Parathyroid adenoma (tissue), 2 donors: Measurements from ENCODE around the gene IL1RAPL1.

Source experiments
- H2AFZ ChIP-seq: fragments of 300-600 bp; sonication (generic); one replicate; pipeline ENCODE4 v1.7.0; 2017; ENCODE audit warnings: antibody characterized with exemption, mild to moderate bottlenecking
- H3K27ac ChIP-seq: fragments of 300-600 bp; sonication (generic); one replicate; pipeline ENCODE4 v1.7.0; 2017
- H3K27me3 ChIP-seq: fragments of 300-600 bp; sonication (generic); one replicate; pipeline ENCODE4 v1.7.0; 2017; ENCODE audit warnings: low read length; ENCODE audit not compliant: control insufficient read depth, insufficient read depth
- H3K36me3 ChIP-seq: fragments of 300-600 bp; sonication (generic); one replicate; pipeline ENCODE4 v1.7.0; 2017; ENCODE audit warnings: low read length; ENCODE audit not compliant: control insufficient read depth, insufficient read depth
- H3K4me1 ChIP-seq: fragments of 300-600 bp; sonication (generic); one replicate; pipeline ENCODE4 v1.7.0; 2017; ENCODE audit warnings: control low read depth
- H3K4me2 ChIP-seq: fragments of 300-600 bp; sonication (generic); one replicate; pipeline ENCODE4 v1.7.0; 2017; ENCODE audit warnings: low read length
- H3K4me3 ChIP-seq: fragments of 300-600 bp; sonication (generic); one replicate; pipeline ENCODE4 v1.7.0; 2017; ENCODE audit warnings: low read depth, low read length
- H3K79me2 ChIP-seq: fragments of 300-600 bp; sonication (generic); one replicate; pipeline ENCODE4 v1.7.0; 2017; ENCODE audit warnings: control low read depth
- H3K9ac ChIP-seq: fragments of 300-600 bp; sonication (generic); one replicate; pipeline ENCODE4 v1.7.0; 2017; ENCODE audit warnings: mild to moderate bottlenecking
- H3K9me3 ChIP-seq: fragments of 300-600 bp; sonication (generic); one replicate; pipeline ENCODE4 v1.7.0; 2017; ENCODE audit warnings: low read length; ENCODE audit not compliant: control insufficient read depth
- CTCF ChIP-seq: fragments of 300-600 bp; sonication (generic); IDR thresholded peaks from one replicate; pipeline ENCODE4 v1.7.0; 2017; ENCODE audit warnings: antibody characterized with exemption, mild to moderate bottlenecking
- donor health status: primary hyperparathyroidism.

Gene IL1RAPL1

GRCh38 chrX:28659269-28659668 is 72.0 kb downstream of the IL1RAPL1 start:
- H2AFZ ChIP-seq: no peak overlapping the region
- TF ChIP-seq CTCF: no peak
- H3K9me3 ChIP-seq: no peaks in the 10 kb centered on the region
- H3K79me2 ChIP-seq: no peaks in the 10 kb centered on the region
- no peaks in the 10 kb centered on the region for H3K36me3 ChIP-seq
- H3K4me3 ChIP-seq: no peak overlapping the region
- H3K4me2 ChIP-seq: no peak overlapping the region
- H3K27me3 ChIP-seq: no peaks in the 10 kb centered on the region
- no peaks in the 10 kb centered on the region for H3K4me1 ChIP-seq
- no peak overlapping the region for H3K9ac ChIP-seq
- H3K27ac ChIP-seq: no peak overlapping the region

GRCh38 chrX:28665778-28666177 is 78.5 kb downstream of the IL1RAPL1 start:
- no peak overlapping the region for H2AFZ ChIP-seq
- no peaks in the 10 kb centered on the region for H3K79me2 ChIP-seq
- H3K27me3 ChIP-seq: no peaks in the 10 kb centered on the region
- no peak overlapping the region for H3K4me2 ChIP-seq
- TF ChIP-seq CTCF: no peak
- H3K4me1 ChIP-seq: no peaks in the 10 kb centered on the region
- H3K9me3 ChIP-seq: no peaks in the 10 kb centered on the region
- H3K9ac ChIP-seq: no peak overlapping the region
- H3K4me3 ChIP-seq: no peak overlapping the region
- H3K27ac ChIP-seq: no peak overlapping the region
- no peaks in the 10 kb centered on the region for H3K36me3 ChIP-seq

- no peak for TF ChIP-seq CTCF
- Histone ChIP-seq H3K27me3 (no peaks in the 10 kb centered on the region), H3K4me1 (no peaks in the 10 kb centered on the region)
These were observed 81.1 kb downstream of the IL1RAPL1 start for GRCh38 chrX:28668303-28668702.

DNA sequence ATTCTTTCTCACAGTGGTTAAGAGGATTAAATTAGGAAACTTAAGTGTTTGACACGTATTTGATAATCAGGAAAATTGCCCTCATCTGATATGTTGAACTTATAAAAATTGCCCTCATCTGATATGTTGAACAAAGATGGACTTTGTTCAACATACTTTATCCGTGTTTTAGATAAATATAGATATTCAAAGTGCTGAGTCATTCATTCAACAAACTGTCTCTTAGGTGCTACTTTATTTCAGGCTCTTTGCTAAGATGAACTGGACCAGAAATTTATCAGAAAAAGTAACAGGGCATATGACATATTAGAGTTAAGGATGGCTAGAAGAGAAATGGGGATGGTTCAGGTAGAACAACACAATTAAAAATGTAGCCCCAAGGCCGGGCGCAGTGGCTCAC is 81.7 kb downstream of the IL1RAPL1 start:
- Histone ChIP-seq H3K36me3 (no peaks in the 10 kb centered on the region), H3K27me3 (no peaks in the 10 kb centered on the region), H3K79me2 (no peaks in the 10 kb centered on the region), H3K4me2 (no peak overlapping the region), H2AFZ (no peak overlapping the region), H3K9ac (no peak overlapping the region), H3K4me3 (no peak overlapping the region), H3K4me1 (no peaks in the 10 kb centered on the region), H3K9me3 (no peaks in the 10 kb centered on the region), H3K27ac (no peak overlapping the region)
- no peak for TF ChIP-seq CTCF

More at GRCh38 chrX:28668303-28668702, 81.1 kb downstream of the IL1RAPL1 start:
- H3K36me3 ChIP-seq: no peaks in the 10 kb centered on the region
- no peaks in the 10 kb centered on the region for H3K9me3 ChIP-seq
- H2AFZ ChIP-seq: no peak overlapping the region
- H3K4me3 ChIP-seq: no peak overlapping the region
- no peak overlapping the region for H3K4me2 ChIP-seq
- H3K9ac ChIP-seq: no peak overlapping the region
- H3K27ac ChIP-seq: no peak overlapping the region
- H3K79me2 ChIP-seq: no peaks in the 10 kb centered on the region

- H3K27me3 ChIP-seq: no peaks in the 10 kb centered on the region
- no peaks in the 10 kb centered on the region for H3K9me3 ChIP-seq
- no peak overlapping the region for H3K9ac ChIP-seq
- no peaks in the 10 kb centered on the region for H3K36me3 ChIP-seq
- no peak overlapping the region for H2AFZ ChIP-seq
- H3K4me2 ChIP-seq: no peak overlapping the region
- H3K4me3 ChIP-seq: no peak overlapping the region
- H3K4me1 ChIP-seq: no peaks in the 10 kb centered on the region
- TF ChIP-seq CTCF: no peak
- no peak overlapping the region for H3K27ac ChIP-seq
- no peaks in the 10 kb centered on the region for H3K79me2 ChIP-seq
These were observed 82.8 kb downstream of the IL1RAPL1 start for GRCh38 chrX:28670074-28670473.
